HepG2 (cell line): ENCODE data around the gene GNAI2. TPM values are rescaled to one million over a fixed set of nuclear protein-coding genes. Genes with fewer than 3 reads are reported as not detected.

Experiments used
- ATRX ChIP-seq: sonication (generic); formaldehyde crosslinking; IDR thresholded peaks from 2 replicates; pipeline ENCODE4 v1.4.0; 2020; ENCODE audit warnings: missing genetic modification reagents, borderline replicate concordance
- BATF2 ChIP-seq: sonication (generic); formaldehyde crosslinking; IDR thresholded peaks from 2 replicates; pipeline ENCODE4 v1.8.0; 2022; ENCODE audit warnings: mild to moderate bottlenecking, missing genetic modification reagents, moderate library complexity
- ELF3 ChIP-seq: IDR thresholded peaks from 2 replicates; pipeline ENCODE4 v1.6.1; 2016; ENCODE audit warnings: missing genetic modification reagents, missing compliant biosample characterization
- FOXM1 ChIP-seq: sonication (generic); formaldehyde crosslinking; IDR thresholded peaks from 2 replicates; pipeline ENCODE4 v1.5.0; 2020; ENCODE audit warnings: missing genetic modification reagents
- JDP2 ChIP-seq: sonication (generic); formaldehyde crosslinking; IDR thresholded peaks from 2 replicates; pipeline ENCODE4 v1.8.1; 2022; ENCODE audit warnings: missing genetic modification reagents, borderline replicate concordance
- JUNB ChIP-seq: sonication (generic); formaldehyde crosslinking; IDR thresholded peaks from 2 replicates; pipeline ENCODE4 v1.8.0; 2022; ENCODE audit warnings: missing genetic modification reagents, mild to moderate bottlenecking, borderline replicate concordance
- KAT7 ChIP-seq: IDR thresholded peaks from 2 replicates; pipeline ENCODE4 v1.6.1; 2018; ENCODE audit warnings: borderline replicate concordance, missing compliant biosample characterization
- MEIS2 ChIP-seq: sonication (generic); formaldehyde crosslinking; IDR thresholded peaks from 2 replicates; pipeline ENCODE4 v1.9.0; 2021; ENCODE audit warnings: mild to moderate bottlenecking, missing genetic modification reagents
- PHF5A ChIP-seq: IDR thresholded peaks from one replicate; pipeline ENCODE4 v1.6.1; 2018; ENCODE audit warnings: low read depth, missing genetic modification reagents; ENCODE audit not compliant: unreplicated experiment
- POGZ ChIP-seq: sonication (generic); formaldehyde crosslinking; IDR thresholded peaks from 2 replicates; pipeline ENCODE4 v1.4.0; 2020; ENCODE audit warnings: mild to moderate bottlenecking, missing genetic modification reagents
- SETDB1 ChIP-seq: sonication (generic); formaldehyde crosslinking; IDR thresholded peaks from 2 replicates; pipeline ENCODE4 v1.5.1; 2020; ENCODE audit warnings: missing genetic modification reagents, mild to moderate bottlenecking, borderline replicate concordance
- ZNF101 ChIP-seq: sonication (generic); formaldehyde crosslinking; IDR thresholded peaks from 2 replicates; pipeline ENCODE4 v1.4.0; 2020; ENCODE audit warnings: mild to moderate bottlenecking, low read depth, missing genetic modification reagents, borderline replicate concordance
- ZNF260 ChIP-seq: sonication (generic); formaldehyde crosslinking; IDR thresholded peaks from 2 replicates; pipeline ENCODE4 v1.4.0; 2020; ENCODE audit warnings: missing genetic modification reagents, low read depth, mild to moderate bottlenecking, borderline replicate concordance
- ZNF703 ChIP-seq: sonication (generic); formaldehyde crosslinking; IDR thresholded peaks from 2 replicates; pipeline ENCODE4 v1.5.1; 2020; ENCODE audit warnings: missing genetic modification reagents, mild to moderate bottlenecking, moderate library complexity, borderline replicate concordance
- ZNF841 ChIP-seq: sonication (generic); formaldehyde crosslinking; IDR thresholded peaks from 2 replicates; pipeline ENCODE4 v1.8.1; 2023; ENCODE audit warnings: missing genetic modification reagents, borderline replicate concordance
- polyA plus RNA-seq, 8 experiments: library from polyadenylated mRNA; depleted of rRNA in 3 of 8; stranded (reverse) in 7 of 8; unstranded in 1 of 8; fragments of >200 nt; fragmentation: Illumina TruSeq in 4 of 8; extraction: Trizol in 4 of 8; gene quantifications; 2 replicates each; pipeline versions ENCODE4 v1.2.1 to v1.2.3, GENCODE V29; 2011 to 2016; ENCODE audit warnings: low read depth in 4 of 8, missing spikeins in 1 of 8, mixed read lengths in 1 of 8; ENCODE audit not compliant: insufficient read depth in 1 of 8
- total RNA-seq, 5 experiments: library from RNA; depleted of rRNA; stranded (reverse); fragments of >200 nt; fragmentation: Illumina TruSeq; extraction: Trizol; gene quantifications; 2 replicates each; pipeline ENCODE4 v1.2.3, GENCODE V29; 2016; ENCODE audit warnings: low read depth in 1 of 5
- TF ChIP-seq, protein P1 (sequence below): IDR thresholded peaks from 2 replicates; pipeline ENCODE4 v1.6.1; 2012; ENCODE audit warnings: low read length, improper control_type of control experiment
- TF ChIP-seq, protein P2 (sequence below): sonication (generic); formaldehyde crosslinking; IDR thresholded peaks from 2 replicates; pipeline ENCODE4 v1.4.0; 2020; ENCODE audit warnings: missing genetic modification reagents
- TF ChIP-seq, protein P3 (sequence below): sonication (generic); formaldehyde crosslinking; IDR thresholded peaks from 2 replicates; pipeline ENCODE4 v1.4.0; 2020; ENCODE audit warnings: missing genetic modification reagents, borderline replicate concordance
- TF ChIP-seq, protein P4 (sequence below): sonication (generic); formaldehyde crosslinking; IDR thresholded peaks from 2 replicates; pipeline ENCODE4 v1.8.0; 2022; ENCODE audit warnings: mild to moderate bottlenecking, missing genetic modification reagents; ENCODE audit not compliant: insufficient replicate concordance

GNAI2 gene
- total and polyA plus RNA-seq, 2 of the 13 experiments (the other 11 are each of a cell fraction or from before 2014, with no cell fraction given): 51.1 to 66.2 TPM

GRCh38 chr3:50302095-50303012 is 66.3 kb downstream of the GNAI2 start (continued):
- TF ChIP-seq, protein P1, sequence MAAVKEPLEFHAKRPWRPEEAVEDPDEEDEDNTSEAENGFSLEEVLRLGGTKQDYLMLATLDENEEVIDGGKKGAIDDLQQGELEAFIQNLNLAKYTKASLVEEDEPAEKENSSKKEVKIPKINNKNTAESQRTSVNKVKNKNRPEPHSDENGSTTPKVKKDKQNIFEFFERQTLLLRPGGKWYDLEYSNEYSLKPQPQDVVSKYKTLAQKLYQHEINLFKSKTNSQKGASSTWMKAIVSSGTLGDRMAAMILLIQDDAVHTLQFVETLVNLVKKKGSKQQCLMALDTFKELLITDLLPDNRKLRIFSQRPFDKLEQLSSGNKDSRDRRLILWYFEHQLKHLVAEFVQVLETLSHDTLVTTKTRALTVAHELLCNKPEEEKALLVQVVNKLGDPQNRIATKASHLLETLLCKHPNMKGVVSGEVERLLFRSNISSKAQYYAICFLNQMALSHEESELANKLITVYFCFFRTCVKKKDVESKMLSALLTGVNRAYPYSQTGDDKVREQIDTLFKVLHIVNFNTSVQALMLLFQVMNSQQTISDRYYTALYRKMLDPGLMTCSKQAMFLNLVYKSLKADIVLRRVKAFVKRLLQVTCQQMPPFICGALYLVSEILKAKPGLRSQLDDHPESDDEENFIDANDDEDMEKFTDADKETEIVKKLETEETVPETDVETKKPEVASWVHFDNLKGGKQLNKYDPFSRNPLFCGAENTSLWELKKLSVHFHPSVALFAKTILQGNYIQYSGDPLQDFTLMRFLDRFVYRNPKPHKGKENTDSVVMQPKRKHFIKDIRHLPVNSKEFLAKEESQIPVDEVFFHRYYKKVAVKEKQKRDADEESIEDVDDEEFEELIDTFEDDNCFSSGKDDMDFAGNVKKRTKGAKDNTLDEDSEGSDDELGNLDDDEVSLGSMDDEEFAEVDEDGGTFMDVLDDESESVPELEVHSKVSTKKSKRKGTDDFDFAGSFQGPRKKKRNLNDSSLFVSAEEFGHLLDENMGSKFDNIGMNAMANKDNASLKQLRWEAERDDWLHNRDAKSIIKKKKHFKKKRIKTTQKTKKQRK: no peak
- TF ChIP-seq, protein P2, sequence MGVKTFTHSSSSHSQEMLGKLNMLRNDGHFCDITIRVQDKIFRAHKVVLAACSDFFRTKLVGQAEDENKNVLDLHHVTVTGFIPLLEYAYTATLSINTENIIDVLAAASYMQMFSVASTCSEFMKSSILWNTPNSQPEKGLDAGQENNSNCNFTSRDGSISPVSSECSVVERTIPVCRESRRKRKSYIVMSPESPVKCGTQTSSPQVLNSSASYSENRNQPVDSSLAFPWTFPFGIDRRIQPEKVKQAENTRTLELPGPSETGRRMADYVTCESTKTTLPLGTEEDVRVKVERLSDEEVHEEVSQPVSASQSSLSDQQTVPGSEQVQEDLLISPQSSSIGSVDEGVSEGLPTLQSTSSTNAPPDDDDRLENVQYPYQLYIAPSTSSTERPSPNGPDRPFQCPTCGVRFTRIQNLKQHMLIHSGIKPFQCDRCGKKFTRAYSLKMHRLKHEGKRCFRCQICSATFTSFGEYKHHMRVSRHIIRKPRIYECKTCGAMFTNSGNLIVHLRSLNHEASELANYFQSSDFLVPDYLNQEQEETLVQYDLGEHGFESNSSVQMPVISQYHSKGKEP: no peak
- TF ChIP-seq, protein P3, sequence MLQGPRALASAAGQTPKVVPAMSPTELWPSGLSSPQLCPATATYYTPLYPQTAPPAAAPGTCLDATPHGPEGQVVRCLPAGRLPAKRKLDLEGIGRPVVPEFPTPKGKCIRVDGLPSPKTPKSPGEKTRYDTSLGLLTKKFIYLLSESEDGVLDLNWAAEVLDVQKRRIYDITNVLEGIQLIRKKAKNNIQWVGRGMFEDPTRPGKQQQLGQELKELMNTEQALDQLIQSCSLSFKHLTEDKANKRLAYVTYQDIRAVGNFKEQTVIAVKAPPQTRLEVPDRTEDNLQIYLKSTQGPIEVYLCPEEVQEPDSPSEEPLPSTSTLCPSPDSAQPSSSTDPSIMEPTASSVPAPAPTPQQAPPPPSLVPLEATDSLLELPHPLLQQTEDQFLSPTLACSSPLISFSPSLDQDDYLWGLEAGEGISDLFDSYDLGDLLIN (CRISPR knock-in tag): no peak
- TF ChIP-seq, protein P4, sequence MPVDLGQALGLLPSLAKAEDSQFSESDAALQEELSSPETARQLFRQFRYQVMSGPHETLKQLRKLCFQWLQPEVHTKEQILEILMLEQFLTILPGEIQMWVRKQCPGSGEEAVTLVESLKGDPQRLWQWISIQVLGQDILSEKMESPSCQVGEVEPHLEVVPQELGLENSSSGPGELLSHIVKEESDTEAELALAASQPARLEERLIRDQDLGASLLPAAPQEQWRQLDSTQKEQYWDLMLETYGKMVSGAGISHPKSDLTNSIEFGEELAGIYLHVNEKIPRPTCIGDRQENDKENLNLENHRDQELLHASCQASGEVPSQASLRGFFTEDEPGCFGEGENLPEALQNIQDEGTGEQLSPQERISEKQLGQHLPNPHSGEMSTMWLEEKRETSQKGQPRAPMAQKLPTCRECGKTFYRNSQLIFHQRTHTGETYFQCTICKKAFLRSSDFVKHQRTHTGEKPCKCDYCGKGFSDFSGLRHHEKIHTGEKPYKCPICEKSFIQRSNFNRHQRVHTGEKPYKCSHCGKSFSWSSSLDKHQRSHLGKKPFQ (CRISPR knock-in tag): peak; percentile 26
- TF ChIP-seq ZNF703: no peak
- no peak for TF ChIP-seq ZNF841 (CRISPR knock-in tag)
- TF ChIP-seq ZNF260: no peak
- TF ChIP-seq PHF5A: no peak
- TF ChIP-seq JUNB (CRISPR knock-in tag): 0 out of 2 replicates have a peak, but pooled peaks have one; percentile 15
- TF ChIP-seq MEIS2: no peak
- no peak for TF ChIP-seq FOXM1 (CRISPR knock-in tag)
- TF ChIP-seq BATF2 (CRISPR knock-in tag): 0 out of 2 replicates have a peak, but pooled peaks have one; percentile 25
- no peak; the same call in 1 of the 2 replicates for TF ChIP-seq KAT7 (CRISPR knock-in tag)
- TF ChIP-seq POGZ: no peak
- TF ChIP-seq SETDB1 (CRISPR knock-in tag): no peak
- no peak for TF ChIP-seq ZNF101
- no peak for TF ChIP-seq JDP2
- TF ChIP-seq ELF3 (CRISPR knock-in tag): no peak
- TF ChIP-seq ATRX: no peak
